HCT116 (cell line): Measurements from ENCODE around the gene WSB1. TPM values are rescaled to one million over a fixed set of nuclear protein-coding genes. Genes with fewer than 3 reads are reported as not detected.

Source experiments
- EZH2 ChIP-seq: fragments of 200-600 bp; sonication (generic); IDR thresholded peaks from 2 replicates; pipeline ENCODE4 v1.6.1; 2017; ENCODE audit warnings: antibody characterized with exemption, mixed run types
- FOSL1 ChIP-seq: IDR thresholded peaks from 2 replicates; pipeline ENCODE4 v1.6.1; 2012; ENCODE audit warnings: low read depth
- JUND ChIP-seq: IDR thresholded peaks from 2 replicates; pipeline ENCODE4 v1.6.1; 2012
- POLR2AphosphoS5 ChIP-seq: IDR thresholded peaks from 2 replicates; pipeline ENCODE4 v1.6.1; 2011; ENCODE audit warnings: mild to moderate bottlenecking, low read depth, low read length, moderate library complexity
- SRF ChIP-seq: IDR thresholded peaks from 2 replicates; pipeline ENCODE4 v1.6.1; 2012; ENCODE audit warnings: low read depth
- total RNA-seq: library from RNA; stranded (reverse); gene quantifications from one replicate; pipeline ENCODE4 v1.2.1, GENCODE V29; 2021; ENCODE audit not compliant: unreplicated experiment
- TF ChIP-seq, protein P1 (sequence below), 3 experiments: fragments of 200-600 bp in 1 of 3; sonication (generic) in 1 of 3; IDR thresholded peaks in 2 of 3; conservative IDR thresholded peaks in 1 of 3; 2 replicates each; pipeline ENCODE4 v1.5.1; 2012 to 2017; ENCODE audit warnings: low read depth in 2 of 3, low read length in 2 of 3, antibody characterized with exemption in 1 of 3, borderline replicate concordance in 1 of 3, control low read depth in 1 of 3, mild to moderate bottlenecking in 1 of 3, mixed read lengths in 1 of 3, mixed run types in 1 of 3, moderate library complexity in 1 of 3; ENCODE audit not compliant: insufficient read depth in 1 of 3
- TF ChIP-seq, protein P2 (sequence below): IDR thresholded peaks from 2 replicates; pipeline ENCODE4 v1.6.1; 2012
- TF ChIP-seq, protein P3 (sequence below): IDR thresholded peaks from 2 replicates; pipeline ENCODE4 v1.6.1; 2012; ENCODE audit warnings: low read depth

Gene WSB1
- total RNA-seq, 1 experiment from 2014 or later: 88.0 TPM

DNA sequence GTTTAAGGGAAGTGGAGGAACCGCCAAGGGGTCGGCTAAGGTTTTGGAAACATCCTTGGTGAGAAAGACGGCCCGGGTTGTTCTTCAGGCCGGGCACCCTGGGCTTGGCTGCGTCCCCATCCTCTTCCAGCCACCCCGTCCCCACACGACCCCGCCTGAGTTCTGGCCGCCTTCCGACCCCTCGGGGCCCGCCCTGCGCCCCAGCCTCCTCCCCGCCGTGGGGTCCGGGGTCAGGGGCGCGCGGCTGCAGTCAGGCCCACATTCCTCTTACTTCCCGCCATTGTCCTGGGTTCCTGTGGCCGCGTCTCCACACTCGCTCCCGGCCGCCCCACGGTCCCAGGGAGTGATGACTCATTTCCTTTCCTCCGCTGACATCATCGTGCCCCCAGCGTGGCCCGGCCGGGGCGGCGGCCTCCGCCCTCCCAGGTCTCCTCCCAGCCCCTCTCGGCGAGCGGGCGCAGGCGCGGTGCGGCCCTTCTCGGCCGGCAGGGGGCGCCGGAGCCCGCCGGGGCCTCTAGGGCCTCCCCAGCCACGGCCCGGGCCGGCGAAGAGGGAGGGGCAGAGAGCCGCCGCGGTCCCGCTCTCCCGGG, 59.6 kb downstream of the WSB1 start (continued):
- TF ChIP-seq, protein P1, sequence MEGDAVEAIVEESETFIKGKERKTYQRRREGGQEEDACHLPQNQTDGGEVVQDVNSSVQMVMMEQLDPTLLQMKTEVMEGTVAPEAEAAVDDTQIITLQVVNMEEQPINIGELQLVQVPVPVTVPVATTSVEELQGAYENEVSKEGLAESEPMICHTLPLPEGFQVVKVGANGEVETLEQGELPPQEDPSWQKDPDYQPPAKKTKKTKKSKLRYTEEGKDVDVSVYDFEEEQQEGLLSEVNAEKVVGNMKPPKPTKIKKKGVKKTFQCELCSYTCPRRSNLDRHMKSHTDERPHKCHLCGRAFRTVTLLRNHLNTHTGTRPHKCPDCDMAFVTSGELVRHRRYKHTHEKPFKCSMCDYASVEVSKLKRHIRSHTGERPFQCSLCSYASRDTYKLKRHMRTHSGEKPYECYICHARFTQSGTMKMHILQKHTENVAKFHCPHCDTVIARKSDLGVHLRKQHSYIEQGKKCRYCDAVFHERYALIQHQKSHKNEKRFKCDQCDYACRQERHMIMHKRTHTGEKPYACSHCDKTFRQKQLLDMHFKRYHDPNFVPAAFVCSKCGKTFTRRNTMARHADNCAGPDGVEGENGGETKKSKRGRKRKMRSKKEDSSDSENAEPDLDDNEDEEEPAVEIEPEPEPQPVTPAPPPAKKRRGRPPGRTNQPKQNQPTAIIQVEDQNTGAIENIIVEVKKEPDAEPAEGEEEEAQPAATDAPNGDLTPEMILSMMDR (IDR thresholded peaks at IDR 0.05 in 2 of 3, conservative IDR thresholded peaks at IDR 0.05 in 1 of 3; ENCODE audit: borderline replicate concordance in 1 of 3, insufficient read depth in 1 of 3, low read depth in 2 of 3, low read length in 2 of 3): peak; percentile 58 to 85 (median 73)
- TF ChIP-seq JUND (peak; percentile 93), POLR2AphosphoS5 (peak; percentile 90), FOSL1 (peak; percentile 92), EZH2 (no peak), SRF (no peak)
- TF ChIP-seq, protein P2, sequence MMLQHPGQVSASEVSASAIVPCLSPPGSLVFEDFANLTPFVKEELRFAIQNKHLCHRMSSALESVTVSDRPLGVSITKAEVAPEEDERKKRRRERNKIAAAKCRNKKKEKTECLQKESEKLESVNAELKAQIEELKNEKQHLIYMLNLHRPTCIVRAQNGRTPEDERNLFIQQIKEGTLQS: no peak; the same call in 1 of the 2 replicates
- TF ChIP-seq, protein P3, sequence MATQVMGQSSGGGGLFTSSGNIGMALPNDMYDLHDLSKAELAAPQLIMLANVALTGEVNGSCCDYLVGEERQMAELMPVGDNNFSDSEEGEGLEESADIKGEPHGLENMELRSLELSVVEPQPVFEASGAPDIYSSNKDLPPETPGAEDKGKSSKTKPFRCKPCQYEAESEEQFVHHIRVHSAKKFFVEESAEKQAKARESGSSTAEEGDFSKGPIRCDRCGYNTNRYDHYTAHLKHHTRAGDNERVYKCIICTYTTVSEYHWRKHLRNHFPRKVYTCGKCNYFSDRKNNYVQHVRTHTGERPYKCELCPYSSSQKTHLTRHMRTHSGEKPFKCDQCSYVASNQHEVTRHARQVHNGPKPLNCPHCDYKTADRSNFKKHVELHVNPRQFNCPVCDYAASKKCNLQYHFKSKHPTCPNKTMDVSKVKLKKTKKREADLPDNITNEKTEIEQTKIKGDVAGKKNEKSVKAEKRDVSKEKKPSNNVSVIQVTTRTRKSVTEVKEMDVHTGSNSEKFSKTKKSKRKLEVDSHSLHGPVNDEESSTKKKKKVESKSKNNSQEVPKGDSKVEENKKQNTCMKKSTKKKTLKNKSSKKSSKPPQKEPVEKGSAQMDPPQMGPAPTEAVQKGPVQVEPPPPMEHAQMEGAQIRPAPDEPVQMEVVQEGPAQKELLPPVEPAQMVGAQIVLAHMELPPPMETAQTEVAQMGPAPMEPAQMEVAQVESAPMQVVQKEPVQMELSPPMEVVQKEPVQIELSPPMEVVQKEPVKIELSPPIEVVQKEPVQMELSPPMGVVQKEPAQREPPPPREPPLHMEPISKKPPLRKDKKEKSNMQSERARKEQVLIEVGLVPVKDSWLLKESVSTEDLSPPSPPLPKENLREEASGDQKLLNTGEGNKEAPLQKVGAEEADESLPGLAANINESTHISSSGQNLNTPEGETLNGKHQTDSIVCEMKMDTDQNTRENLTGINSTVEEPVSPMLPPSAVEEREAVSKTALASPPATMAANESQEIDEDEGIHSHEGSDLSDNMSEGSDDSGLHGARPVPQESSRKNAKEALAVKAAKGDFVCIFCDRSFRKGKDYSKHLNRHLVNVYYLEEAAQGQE: no peak
